NCI-H2081 treated with DMSO at 0.1 percent for 48 hours (cell line): Measurements from ENCODE around the gene PPM1B.
"Not testable (repeated sequence)": the region's sequence is repeated elsewhere in the genome, so short reads cannot be mapped to it uniquely, and the experiment has no call there.

Experiments
- DNase-seq: peaks from one replicate; lab custom pipeline; 2025; lab: John Stamatoyannopoulos, UW

PPM1B gene

GRCh38 chr2:44254023-44254422, 85.3 kb downstream of the PPM1B start:
- no peak for DNase-seq

DNA sequence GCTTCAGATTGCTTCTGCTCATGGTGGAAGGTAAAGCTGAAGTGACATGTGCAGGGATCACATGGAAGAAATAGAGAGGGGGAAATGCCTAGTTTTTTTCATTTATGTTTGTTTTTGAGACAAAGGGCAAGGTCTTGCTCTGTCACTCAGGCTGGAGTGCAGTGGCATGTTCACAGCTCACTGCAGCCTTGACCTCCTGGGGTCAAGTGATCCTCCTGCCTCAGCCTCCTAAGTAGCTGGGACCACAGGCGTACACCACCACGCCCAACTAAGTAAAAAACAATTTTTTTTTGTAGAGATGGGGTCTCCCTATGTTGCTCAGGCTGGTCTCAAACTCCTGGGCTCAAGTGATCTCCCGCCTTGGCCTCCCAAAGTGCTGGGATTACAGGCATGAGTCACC, 87.0 kb downstream of the PPM1B start:
- DNase-seq, result not testable (repeated sequence)

DNA sequence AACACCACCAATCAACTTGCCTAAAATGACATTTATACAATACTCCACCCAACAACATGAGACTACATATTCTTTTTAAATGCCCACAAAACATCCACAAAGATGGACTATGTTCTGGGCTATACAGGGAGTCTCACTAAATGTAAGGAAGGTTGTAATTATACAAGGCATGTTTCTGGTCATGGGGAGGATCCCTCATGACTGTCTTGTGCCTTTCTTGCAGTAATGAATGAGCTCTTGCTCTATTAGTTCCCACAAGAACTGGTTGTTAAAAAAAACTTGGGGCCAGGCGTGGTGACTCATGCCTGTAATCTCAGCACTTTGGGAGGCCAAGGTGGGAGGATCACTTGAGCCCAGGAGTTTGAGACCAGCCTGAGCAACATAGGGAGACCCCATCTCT, 89.1 kb downstream of the PPM1B start:
- not testable (repeated sequence) for DNase-seq

DNA sequence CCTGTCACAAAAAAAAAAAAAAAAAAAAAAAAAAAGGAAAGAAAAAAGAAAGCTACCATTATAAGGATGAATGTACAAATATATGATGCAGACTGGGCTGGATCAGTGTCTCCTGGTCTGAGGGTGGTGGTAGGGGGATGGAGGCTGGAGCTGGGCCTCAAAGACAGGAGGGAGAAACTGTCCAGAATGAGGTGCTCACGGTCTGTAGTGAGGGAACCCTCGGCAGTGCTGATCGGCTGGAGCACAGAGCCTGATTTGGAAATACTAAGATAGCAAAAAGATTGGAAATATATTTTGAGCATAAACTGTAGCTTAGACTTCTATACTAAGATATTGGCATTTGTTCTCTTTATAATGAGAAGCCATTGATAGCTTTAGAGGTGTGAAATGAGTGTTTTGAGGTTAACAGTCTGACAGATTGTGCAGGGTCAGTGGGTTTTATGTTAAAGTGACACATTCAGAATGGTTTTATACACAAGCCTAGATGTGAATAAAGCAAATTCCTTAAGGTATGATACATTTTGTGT, 98.7 kb downstream of the PPM1B start:
- DNase-seq, result no peak

DNA sequence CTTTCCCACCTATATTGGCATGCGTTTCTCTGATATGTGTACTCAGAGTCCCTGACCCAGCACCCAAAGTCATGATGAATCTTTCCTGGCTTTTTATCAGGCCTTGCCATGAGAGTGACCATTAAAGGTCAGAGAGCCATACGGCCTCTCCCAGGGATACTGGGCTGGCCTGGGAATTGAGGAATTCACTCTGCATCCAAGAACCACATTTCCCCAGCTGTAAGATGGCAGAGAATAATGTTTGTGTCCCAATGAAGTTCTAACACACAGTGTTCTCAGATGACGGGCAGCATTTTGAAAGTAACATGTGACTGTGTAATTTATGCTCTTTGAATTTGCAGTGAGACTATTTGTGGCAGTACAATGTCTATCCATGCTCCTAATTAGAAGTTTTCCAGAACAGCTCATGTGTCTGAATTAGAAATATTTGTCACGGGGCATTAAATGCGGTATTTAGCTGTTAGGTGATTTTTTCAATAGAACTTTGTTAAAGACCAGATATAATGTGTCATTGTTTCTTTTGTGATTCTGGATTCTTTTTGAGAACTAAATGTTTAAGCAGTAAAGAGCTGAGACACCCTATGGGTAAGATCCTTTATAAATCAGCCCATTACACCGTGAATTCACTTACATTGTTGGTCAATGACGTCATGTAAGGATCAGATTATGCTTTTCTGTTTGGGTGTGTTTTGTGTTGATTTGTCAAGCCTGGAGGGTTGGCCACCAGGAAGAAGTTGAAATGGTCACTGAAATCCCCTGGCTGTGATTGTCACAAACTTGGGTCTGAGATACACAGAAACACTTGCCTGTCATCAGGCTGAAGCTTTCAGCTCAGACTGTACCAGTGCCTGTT, 99.3 kb downstream of the PPM1B start:
- DNase-seq, result no peak

DNA sequence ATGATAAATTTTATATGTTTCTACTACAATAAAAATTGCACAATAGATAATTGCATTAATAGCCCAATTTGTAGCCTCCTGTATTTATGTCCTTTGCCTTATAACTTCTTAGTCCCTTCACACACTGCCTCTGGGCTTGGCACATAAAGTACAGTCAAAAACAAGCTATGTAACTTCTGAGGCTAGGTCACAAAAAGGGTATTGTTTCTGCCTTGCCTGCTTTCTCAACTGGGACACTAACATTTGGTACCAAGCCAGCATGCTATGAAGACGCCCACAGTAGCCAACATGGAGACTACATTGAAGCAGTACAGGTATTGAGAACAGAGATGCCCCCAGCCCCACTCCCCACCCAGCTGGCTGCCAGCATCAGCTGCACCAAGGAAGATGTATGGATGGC, 101.2 kb downstream of the PPM1B start:
- no peak for DNase-seq

GRCh38 chr2:44271296-44271695, 102.6 kb downstream of the PPM1B start:
- DNase-seq, result no peak

DNA sequence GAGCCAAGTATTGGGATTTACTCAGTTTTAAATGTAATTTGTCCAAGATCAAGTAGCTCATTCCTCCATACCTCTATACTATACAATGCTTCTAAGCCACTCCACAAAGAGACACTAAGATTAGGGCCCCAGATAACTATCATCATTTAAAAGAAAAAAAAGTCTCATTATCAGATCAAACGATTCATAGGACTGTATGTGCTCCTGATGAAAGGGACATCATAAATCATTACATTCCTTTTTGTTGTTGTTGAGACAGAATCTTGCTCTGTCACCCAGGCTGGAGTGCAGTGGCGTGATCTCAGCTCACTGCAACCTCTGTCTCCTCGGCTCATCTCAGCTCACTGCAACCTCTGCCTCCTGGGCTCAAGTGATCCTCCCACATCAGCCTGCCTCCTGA, 104.4 kb downstream of the PPM1B start:
- no peak for DNase-seq

DNA sequence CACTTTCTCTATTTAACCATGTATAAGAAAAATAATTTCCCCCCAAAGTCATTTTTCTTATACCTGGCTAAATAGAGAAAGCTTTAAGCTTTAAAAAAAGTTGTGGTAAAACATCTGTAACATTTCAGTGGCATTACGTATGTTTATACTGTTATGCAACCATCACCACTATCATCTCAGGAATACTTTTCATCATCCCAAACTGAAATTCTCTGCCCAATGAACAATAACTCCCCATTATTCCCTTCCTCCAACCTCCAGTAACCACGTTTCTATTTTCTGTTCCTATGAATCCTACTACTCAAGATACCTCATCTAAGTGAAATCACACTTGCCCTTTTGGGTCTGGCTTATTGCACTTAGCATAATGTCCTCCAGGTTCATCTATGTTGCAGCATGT, 104.9 kb downstream of the PPM1B start:
- no peak for DNase-seq

GRCh38 chr2:44275927-44276303, 107.2 kb downstream of the PPM1B start:
- DNase-seq, result no peak

DNA sequence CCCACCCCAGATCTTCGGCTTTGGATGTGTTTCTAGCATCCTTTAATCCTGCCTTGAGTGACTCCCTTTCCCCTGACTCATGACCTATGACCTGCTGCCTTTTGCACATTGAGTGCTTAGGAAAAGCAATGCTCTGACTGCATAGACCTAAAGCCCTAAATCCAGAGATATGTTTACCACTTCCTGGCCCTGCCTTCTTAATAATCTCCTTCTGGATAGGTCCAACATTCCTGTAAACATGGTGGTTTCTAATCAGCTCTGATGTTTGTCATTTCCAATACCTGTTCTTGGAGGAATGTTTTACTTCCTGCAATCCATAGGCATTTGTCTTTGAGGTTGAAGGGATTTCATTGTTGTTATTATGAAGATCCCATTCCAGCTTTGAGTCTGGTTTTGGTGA, 108.9 kb downstream of the PPM1B start:
- DNase-seq, result no peak

GRCh38 chr2:44280869-44281268, 112.2 kb downstream of the PPM1B start:
- DNase-seq, result no peak
